ENCODE results near the gene HMOX2.

HMOX2 gene

DNA sequence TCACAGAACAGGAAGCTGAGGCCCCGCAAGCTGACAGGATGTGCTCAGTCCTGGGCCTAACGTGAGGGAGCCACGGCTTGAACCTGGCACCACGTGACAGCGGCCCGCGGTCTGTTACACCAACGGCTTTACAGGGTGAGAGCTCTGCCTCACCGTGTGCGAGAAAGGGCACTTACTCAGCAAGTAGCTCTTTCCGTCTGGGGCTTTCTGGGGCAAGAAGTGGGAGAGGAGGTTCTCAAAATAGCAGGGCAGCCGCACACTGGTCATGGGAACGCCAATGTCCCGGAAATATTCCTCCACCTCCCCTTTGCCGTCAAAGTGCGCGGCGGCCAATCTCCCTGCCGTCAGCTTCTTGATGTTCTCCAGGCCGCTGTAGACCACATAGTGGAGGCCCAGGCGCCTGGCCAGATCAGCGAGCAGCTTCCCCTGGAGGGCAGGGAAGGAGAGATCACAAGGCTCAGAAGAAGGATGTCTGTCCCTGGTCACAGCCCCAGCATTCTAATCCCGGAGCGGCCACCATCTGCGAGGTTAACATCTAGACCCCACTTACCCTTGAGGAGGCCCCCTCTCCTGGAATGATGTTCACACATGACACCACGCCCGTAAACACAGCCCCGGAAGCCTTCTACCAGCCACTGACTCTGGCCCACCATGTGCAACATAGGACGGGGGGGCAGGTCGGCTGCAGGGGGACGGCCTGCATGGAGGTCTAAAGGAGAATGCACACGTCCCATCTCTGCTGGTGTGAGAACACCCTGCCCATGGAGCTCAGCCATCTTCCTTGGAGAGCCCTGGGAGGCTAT, 10.0 kb upstream of the HMOX2 start:
- no peak for FAIRE-seq

DNA sequence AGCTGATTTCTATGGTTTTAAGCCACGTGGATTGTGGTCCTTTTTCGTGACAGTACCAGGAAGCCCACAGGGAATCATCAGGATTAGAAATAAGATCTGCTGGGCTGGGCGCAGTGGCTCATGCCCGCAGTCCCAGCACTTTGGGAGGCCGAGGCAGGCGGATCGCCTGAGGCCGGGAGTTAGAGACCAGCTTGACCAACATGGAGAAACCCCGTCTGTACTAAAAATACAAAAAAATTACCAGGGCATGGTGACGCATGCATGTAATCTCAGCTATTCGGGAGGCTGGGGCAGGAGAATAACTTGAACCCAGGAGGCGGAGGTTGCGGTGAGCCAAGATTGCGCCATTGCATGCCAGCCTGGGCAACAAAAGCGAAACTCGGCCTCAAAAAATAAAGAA, 8.3 kb upstream of the HMOX2 start:
- no peak for FAIRE-seq

DNA sequence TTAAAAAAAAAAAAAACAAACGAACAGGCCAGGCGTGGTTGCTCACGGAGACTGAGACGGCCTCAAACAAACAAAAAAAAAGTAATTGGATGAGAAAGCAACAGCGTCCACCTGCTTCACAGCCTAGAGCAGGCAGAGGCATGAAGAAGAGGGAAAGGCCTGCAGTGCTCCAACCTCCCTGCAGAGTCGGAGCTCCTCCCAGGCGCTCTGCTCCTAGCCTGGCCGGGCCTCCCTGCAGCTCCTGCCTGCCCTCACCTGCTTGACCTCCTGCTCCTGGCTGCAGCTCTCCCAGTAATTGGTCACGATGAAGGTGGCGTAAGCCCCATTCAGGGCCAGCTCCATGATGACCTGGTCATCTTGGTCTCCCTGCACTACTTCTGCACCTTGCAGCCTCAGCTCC, 7.2 kb upstream of the HMOX2 start:
- FAIRE-seq, result no peak

DNA sequence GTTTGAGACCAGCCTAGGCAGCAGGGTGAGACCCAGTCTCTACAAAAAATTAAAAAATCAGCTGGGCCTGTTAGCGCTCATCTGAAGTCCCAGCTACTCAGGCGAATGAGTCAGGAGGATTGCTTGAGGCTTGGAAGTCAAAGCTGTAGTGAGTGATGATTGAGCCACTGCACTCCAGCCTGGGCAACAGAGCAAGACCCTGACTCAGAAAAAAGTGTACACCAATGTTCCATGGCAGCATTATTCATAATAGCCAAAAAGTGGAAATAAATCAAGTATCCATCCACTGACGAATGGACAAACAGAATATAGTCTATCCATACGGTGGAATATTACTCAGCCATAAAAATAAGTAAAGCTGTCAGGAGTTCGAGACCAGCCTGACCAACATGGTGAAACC, 4.3 kb upstream of the HMOX2 start:
- FAIRE-seq, result no peak

DNA sequence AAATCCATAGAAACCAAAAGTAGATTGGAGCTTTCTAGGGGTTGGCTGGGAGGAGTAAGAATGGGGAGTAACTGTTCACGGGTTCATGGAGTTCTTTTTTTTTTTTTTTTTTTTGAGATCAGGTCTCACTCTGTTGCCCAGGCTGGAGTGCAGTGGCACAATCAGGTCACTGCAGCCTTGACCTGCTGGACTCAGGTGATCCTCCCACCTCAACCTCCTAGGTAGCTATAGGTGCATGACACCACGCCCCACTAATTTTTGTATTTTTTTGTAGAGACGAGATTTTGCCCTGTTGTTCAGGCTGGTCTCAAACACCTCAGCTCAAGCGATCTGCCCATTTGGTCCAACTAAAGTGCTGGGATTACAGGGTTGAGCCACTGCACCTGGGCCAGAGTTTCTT, 3.3 kb upstream of the HMOX2 start:
- FAIRE-seq, result no peak

DNA sequence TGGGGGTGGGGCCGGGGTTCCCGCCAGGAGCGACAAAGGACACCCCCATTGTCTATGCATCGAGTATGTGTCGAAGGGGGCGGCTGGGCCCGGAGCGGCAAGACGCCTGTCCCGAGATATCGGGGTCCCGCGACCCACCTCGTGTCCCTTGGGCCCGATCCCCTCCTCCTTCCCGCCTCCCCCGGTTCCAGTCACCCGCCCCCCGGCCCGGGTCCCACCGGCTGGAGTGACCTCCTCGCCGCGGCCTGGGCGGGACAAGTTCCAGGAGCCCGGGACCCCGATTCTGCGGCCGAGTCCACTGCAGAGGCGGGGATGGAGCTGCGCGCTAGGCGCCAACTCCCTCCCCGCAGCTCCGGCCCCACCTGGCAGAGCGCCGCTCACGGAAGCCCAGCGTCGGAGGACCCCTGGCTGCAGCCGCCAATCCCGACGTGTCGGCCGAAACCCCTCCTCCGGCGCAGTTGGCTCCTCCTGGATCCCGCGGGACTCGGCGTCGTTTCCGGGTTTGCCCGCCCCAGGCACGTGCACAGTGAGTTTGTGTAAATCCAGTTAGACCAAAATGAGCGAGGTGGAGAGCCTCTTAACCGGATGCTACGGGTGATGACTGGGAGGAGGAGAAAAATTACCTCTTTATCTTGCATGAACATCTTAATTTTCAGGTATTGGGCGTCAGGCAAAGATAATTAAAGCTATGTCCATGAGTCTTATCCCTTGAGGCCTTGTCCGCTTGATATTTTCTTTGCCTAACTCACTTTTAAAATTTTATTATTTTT, 1.8 kb upstream of the HMOX2 start, which contains the start of gene NMRAL1:
Gene NMRAL1 (minus strand): TSS at position 434 of the 770 bp plus-strand sequence. CDS start 493 bp downstream, outside the sequence.
- FAIRE-seq, result no peak

DNA sequence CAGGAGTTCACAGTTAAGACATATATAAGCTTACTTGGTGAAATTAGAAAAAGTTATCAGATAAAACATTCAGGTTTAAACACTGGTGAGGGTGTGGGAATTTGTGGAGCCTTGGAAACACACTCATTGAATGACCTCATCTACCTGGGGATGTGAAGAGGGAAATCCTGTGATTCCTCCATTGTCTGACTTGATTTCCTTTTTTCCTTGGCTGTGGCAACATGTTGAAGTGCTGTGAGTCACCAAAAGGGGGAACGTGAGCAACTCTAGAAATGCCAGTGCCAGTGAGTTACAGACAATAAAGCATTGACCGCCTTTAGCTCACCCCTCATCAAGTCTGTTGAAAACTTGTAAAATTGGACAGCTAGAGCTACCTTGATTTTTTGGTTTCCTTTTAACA, 1.8 kb downstream of the HMOX2 start:
- no peak for FAIRE-seq

DNA sequence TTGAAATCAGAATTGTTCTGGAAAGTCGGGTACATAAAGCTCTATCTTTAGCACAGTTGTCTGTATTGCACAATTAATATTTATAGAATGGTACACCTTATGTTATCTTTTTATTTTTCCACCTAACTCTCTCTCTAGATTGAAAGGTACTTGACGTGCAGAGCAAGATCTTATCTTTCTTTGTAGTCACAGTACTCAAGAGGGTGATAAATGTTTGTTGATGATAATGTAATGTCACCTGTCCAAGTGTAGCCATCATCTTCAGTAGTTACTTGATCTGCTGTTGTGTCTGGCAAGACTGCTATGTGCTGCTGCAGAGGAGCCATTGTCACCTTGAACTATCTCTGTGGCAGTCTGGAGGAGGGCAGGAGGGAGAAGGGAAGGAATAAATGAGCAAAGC, 5.3 kb downstream of the HMOX2 start:
- FAIRE-seq, result no peak

DNA sequence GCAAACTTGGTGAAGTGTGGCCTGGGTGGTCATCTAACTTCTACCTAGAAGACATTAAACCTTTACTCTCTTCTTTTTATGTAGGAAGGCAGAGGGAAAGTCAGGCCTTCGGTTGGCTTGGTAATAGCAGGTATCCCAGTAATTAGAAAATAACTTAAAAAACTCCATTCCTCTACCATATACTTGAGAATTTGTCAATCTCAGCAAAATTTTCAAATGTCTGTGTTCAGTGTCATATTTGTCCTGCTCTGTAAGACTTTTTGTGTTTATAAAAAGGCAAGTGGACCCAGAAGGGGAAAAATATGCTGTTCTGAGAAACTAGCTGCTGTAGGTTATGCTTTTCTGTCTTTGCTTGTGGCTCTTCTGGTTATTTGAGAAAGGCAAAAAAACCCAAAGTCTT, 5.8 kb downstream of the HMOX2 start:
- FAIRE-seq, result no peak

DNA sequence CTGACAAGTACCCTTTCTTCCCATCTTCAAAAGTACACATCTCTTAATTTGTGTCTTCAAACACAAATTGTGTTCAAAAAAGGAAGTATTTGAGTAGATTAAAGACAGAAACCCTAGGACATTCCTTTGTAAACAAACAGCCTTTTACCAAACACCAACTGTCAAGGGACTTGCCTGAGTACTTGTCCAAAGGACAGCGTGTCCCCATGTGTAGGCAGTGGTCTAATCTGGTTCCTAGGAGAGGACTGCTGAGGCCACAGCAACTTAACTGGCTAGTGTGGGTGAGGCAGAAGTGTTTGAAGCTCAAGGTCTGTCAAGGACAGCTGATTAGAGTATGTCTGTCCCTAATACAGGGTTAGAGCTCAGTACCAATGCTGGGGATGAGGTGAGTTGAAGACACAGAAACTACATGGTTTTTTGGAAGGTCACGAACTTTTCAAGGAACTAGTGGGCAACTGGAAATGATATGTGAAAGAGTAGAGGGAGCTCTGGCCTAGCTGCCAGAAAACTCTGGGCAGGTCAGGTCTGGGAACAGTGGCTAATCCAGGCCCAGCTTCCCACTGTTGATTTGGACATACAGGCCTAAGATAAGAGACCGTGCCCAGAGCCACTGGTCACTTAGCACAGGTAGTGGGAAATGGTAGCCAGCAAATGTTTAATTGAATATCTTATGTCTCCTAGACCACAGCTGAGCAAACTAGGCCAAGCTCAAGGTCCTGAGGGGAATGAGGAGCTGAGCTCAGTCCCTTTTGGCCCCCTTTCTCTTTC, 10.1 kb downstream of the HMOX2 start:
- FAIRE-seq, result no peak

DNA sequence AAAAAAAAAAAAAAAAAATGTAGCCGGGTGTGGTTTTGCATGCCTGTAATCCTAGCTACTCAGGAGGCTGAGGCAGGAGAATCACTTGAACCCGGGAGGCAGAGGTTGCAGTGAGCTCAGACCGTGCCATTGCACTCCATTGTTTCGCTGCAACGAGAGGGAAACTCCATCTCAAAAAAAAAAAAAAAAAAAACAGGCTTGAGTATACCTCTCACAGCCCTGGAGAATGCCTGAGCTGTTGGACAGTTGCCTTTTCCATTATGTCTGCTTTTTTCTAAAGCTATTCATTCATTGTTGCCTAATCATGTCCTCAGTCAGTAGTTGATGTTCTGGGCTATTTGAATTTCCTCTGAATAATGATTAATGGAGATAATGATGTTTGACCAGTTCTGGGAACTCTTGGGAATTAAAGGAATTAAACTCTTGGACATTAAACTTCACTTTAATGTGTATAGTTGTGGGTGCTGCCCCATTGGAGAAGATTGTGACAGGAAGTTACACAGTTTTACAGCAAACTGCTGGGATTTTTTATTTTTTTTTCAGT, 11.8 kb downstream of the HMOX2 start:
- no peak for FAIRE-seq

DNA sequence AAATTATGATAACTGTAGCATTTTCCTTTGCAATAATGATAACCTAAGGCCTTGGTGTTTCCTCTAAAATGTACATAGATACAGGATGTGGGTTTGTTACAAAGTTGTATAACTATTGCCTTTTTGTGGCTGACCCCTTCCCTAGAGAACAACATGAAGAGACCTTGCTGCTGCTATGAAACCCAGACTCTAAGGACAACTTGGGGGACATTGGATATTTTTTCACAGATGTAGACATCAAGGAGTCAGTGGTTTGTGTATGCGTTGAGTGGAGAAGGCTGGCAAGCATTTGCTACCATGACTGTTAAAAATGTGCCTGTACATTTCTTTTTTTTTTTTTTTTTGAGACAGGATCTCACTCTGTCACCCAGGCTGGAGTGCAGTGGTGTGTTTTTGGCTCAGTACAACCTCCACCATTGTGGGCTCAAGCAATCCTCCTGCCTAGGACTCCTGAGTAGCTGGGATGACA, 12.3 kb downstream of the HMOX2 start:
- FAIRE-seq, result no peak

DNA sequence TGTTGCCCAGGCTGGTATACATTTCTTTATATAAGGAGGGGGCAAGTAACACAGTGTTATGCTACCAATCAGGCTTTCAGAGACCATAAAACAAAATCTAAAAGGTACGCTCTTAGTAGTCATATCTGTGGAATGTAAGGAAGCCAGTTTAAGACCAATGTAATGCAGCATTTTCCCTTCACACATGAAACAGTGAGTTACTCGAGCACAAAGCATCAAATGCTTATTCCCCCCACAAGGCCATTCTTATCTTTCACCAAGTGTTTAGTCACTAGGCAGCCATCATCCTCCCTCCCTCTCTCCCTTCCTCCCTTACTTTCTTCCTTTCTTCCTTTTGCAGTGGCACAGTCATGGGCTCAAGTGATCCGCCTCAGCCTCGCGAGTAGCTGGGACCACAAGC, 12.8 kb downstream of the HMOX2 start:
- no peak for FAIRE-seq

DNA sequence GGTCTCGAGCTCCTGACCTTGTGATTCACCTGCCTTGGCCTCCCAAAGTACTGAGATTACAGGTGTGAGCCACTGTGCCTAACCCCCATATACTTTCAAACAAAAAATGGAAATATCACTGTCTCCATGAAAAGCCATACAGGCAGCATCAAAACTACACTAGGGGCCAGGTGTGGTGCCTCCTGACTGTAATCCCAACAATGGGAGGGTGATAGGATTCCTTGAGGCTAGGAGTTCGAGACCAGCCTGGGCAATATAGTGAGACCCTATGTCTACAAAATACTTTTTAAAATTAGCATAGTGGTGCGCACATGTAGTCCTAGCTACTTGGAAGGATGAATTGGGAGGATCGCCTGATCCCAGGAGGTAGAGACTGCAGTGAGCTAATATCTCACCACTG, 15.7 kb downstream of the HMOX2 start:
- no peak for FAIRE-seq

DNA sequence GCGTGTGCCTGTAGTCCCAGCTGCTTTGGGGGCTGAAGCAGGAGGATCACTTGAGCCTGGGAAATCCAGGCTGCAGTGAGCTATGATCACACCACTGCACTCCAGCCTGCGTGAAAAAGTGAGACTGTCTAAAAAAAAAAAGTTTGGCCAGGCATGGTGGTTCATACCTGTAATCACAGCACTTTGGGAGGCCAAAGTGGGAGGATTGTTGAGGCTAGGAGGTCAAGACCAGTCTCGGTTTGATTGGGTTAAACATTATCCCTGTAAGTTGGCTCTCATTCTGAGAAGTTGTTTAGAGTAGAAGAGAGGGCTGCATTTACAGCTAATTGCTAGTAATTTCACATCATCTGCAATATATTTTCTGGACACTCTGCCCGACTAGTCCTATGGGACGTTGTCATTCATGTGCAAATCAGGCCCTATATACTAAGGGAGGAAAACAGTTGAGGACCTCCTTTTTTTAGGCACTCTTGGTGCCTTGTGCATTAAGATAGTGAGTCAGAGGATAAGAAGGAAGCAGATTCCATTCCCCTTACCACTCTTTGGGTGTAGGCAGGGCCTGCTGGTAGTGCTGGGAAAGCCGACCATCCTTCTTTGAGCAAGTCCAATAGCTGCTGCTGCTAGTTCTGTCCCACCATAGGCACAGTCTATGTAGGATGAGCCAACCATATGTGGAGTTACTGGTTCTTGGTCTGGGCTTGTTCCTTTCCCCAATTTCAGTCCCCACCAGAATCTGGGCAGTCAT, 18.7 kb downstream of the HMOX2 start:
- no peak for FAIRE-seq

DNA sequence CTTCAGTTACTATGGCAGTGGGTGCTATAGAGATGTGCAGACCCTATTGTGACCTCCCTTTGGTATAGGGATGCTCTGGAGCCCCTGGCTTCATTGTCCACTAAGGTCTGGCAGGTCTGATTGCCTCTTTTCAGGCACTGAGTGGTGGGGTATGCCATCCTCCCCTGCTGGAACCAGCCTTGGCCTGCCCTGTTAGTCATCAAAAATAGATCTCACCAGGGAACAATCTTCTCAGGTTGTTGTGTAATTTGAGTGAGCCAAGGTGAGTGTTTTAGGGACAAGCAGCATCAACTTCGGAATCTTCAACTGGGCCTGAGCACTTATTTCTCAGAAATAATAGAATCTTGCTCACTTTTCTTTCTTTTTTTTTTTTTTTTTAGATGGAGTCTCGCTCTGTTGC, 19.6 kb downstream of the HMOX2 start:
- no peak for FAIRE-seq

DNA sequence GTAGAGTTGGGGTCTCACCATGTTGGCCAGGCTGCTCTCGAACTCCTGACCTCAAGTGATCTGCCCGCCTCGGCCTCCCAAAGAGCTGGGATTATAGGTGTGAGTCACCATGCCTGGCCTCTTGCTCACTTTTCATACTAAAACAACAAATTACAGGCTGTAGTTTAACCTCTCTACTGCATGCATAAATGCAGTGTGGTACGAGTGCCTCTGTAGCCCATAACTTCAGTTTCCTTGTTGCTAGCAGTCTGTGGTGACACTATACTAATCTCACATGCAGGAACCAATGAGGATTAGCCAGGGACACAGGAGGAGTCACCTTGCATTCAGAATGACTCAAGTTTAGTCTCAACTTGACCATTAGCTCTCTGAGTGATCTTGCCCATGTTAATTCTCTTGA, 20.1 kb downstream of the HMOX2 start:
- FAIRE-seq, result no peak

DNA sequence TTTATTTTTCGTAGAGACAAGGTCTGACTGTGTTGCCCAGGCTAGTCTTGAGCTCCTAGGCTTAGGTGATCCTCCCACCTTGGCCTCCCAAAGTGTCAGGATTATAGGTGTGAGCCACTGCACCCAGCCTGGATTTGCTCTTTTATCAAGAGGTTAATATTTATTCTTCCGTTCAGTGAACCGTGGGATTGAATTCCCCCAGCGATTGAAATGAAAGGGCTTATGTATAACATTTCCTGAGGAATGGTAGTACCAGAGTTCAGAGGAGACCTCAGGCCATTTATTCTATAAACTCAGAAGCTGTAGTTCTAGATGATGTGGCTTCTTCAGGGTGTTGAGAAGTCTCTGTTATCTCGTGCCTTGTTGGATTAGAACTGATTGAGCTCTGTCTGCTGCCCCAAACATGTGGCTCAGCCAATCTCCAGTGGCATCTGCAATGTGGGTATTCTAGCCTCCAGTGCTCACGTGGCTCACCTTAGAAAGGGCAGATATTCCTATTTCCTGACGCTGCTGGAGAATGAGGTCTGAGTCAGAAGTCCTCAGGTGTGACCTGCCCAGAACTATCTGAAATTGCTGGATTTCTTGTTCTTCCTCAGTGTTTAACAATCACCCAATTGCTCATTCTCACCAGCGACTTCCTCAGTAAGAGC, 22.5 kb downstream of the HMOX2 start:
- no peak for FAIRE-seq

DNA sequence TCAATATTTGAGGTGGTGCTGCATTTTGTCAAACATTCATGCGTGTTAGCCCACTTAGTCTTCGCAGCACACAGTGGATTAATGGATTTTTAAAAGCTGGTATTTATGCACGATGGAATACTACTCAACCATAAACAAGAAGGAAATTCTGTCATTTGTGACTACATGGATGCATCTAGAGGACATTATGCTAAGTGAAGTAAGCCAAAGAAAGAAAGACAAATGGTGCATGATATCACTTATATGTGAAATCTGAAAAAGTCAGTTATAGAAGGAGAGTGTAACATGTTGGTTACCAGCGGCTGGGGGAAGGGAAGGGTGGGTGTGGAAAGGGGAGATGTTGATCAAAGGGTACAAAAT, 23.0 kb downstream of the HMOX2 start:
- no peak for FAIRE-seq

DNA sequence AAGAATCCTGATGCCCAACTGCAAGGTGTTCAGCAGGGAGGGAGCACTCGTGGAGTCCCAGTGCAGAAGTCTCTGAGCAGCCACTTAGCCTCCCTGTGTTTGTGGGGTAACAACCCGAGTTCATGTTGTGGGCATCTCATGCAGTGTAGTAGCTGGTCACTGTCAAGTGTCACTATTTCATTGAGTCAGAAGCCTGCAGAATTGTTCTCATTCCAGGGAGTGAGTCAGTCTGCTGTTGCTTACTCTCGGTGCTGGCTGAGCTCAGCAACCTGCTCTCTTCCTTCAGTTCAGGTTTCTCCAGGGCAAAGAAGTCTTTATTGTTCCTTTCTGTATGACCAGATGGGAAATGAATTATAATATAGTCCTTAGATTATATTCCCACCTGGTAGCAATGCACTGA, 24.1 kb downstream of the HMOX2 start:
- FAIRE-seq, result no peak

DNA sequence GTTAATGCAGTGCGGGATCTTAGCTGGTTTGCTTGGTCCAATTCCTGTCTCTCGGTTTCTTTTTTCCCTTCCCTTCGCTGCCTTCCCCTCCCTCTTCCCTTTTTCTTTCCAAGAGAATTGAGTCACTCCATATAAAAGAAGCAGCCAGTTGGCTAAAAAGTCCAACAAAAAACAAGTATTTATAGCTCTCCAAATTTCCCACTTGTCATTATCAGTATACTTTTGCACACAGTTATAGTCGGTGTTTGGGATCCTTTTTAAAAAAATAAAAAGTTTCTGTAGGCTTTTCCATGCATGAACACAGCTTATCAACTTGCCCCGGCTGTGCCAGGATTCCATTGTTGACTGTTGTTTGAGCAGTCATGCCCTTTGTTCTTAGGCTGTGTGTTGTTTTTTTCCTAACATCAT, 24.9 kb downstream of the HMOX2 start:
- FAIRE-seq, result no peak

Data from endometrium (tissue), 2 donors.